D341Med (cell line): ENCODE measurements around the gene CLASP2.

Experiments
- DNase-seq: peaks from one replicate; pipeline ENCODE4 v3.0.0; 2012; ENCODE audit warnings: low spot score

Gene CLASP2

DNA sequence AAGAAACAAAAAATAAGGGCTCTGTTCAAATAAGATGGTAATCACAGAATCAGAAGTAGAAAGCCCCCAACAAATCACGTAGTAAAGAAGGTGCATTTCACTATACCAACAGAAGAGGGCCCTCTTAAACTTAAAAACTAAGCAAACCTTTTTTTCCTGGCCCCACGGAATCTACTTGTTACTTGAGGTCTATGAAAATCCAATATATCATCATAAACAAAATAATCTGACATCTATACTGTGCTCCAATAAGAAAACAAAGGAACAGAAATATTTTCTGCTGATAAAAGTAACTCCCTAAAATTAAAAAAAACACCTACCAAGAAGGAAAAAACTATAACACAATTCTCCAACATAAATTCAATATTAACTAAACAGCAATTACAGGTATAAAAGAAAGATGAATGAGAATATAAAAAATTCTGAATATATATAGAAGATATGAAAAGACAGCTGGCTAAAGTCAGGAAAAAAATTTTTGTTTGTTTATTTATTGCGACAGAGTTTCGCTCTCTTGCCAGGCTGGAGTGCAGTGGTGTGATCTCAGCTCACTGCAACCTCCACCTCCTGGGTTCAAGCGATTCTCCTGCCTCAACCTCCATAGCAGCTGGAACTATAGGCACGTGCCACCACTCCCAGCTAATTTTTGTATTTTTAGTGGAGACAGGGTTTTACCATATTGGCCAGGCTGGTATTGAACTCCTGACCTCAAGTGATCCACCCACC is 81.8 kb downstream of the CLASP2 start:
- DNase-seq, result peak; percentile 54

DNA sequence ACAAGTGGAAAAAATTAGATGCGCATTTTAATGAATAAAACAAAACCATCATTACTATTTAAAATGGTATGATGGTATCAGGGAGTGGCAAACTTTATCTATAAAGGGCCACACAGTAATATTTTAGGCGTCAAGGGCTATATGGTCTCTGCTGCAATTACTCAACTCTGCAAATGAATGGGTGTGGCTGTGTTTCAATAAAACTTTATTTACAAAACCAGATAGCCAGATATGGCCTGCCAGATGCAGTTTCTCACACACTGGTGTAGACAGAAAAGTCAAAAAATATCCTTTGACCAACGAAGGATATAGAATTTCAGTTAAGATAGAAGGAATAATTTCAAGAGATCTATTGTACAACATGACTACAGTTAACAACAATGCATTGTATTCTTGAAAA is 83.8 kb downstream of the CLASP2 start:
- no peak for DNase-seq

DNA sequence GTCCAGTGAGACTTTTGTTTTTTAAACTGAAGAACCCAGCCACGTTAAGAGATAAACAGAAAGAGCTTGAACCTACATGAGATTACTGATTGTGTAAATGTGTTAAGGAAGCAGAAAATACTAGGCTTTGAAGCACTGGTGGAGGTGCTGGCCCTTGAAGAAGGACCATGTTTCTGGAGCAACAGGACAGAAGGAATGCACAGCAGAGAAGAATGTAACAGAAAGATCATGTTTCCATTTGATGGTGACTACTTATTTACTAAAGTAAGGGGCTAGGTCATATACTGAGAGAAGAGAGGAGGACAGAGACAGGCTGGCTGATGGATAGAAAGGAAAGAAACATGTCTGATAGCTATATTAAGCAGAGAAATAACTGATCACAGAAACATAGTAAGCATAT is 88.8 kb downstream of the CLASP2 start:
- no peak for DNase-seq

DNA sequence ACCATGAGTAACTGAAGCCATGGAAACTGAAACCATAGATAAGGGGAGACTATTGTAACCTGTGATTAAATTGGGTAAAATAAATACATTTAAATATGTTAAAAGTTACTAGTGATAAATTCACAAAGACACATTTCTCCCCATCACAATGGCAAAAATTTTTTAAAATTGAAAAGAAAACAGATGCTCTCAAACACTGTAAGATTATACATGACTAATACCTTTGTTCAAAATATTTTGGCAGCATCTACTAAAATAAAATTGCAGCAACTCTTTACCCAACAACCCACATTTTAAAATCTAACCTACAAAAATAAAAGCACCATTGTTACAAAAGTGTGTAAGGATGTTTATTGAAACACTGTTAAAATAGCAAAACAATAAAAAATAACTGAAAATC is 93.3 kb downstream of the CLASP2 start:
- no peak for DNase-seq

DNA sequence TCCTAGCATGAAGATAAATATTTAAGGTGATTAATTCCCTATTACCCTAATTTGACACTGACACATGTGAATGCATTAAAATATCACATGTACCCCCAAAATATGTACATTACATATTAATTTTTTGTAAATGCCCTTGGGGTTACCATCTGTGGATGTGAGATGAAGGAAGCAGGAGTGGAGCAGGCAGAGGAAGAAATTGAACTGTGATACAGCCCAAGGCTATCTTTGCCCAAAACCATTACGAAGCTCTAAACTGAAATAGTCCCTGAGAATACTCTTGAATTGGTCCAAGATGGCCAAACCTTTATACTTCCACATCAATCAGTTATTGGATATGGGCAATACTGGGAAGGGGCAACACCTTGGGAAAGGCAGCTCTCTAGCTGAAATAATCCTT is 105.0 kb downstream of the CLASP2 start:
- no peak for DNase-seq

DNA sequence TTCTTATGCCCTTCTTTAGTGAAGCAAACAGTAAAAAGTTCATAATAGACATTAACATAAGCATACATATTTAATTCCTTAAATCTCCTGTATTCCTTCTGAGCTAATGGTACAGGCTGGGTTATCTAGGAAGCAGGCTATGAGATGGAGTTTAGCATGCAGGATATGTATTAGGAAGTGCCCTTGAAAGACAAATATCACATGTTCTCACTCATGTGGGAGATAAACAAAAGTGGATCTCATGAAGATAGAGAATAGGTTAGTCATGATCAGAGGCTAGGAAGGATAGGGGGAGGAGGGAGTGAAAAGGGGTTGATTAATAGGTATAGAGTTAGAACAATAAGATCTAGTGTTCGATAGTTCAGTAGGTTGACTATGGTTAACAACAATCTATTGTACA is 105.4 kb downstream of the CLASP2 start:
- no peak for DNase-seq

DNA sequence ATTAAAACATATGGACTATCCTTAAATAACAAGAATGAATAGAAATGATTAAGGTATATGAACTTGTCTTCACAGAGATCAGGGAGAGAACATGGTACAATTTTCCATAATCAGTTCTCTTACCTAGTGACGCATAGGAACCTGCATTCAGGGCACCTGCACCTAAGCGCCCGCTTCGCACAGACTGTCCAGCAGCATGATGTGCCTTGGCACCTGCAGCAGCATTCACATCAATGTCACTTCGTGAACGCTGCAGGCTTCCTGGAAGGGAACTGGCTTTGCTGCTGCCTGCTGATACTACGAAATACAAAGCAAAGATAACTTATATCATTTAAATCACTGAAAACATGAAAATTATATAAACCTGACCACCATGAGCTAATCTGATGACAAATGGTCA is 115.2 kb downstream of the CLASP2 start:
- DNase-seq, result no peak

DNA sequence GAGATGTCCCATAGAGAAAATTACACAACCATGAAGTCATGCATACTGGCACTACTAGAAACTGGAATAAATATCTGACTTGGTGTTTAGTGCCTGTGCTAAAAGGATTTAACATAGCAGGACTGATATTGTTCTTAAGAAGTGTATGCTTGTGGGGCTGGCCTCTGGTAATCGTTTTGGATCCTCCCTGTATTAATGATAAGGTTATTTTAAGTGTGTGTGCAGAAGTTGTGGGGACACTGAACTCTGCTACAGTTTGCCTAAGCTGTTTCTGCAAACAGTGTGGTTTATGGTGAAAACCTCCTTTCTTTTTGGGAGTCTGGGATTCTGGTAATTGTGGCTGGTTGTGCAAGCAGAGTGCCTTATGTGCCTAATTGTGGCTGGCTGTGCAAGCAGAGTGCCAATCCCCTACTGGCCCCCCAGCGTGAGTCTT is 120.8 kb downstream of the CLASP2 start:
- no peak for DNase-seq

DNA sequence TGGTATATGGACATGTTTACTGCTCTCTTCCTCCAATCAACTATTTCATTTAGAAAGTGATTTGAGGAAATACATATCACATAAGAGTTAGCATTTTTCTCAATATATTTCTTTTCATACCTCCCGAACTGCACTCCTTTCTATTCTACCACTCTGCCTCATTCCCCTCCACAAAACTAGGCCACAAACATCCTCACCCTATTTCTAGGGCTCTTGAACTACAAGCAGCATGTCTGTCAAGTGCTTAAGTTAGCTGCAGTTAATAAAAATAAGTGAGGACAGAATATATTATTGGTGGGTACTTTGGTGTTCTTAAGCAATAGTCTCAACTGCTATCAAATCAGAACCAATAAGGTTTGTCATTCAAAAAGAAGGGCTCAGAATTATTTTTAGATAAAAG is 125.1 kb downstream of the CLASP2 start:
- DNase-seq, result no peak

DNA sequence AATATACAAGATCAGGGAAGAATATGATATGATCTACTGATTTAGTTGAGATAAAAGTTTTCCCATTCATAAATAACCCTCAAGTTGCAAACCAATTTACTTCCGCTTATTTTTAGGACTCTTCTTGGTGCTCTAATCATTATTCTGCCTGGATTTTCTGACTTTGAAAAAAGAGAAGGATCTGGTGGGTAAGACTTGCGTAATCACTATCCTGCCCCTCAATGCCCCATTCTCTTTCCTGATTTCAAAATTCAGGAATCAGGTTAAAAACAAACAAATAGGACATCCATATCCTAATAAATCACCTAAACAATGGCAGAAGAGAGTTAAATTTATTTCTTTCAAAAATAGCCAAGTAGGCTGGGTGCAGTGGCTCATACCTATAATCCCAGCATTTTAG is 127.5 kb downstream of the CLASP2 start:
- DNase-seq, result no peak

DNA sequence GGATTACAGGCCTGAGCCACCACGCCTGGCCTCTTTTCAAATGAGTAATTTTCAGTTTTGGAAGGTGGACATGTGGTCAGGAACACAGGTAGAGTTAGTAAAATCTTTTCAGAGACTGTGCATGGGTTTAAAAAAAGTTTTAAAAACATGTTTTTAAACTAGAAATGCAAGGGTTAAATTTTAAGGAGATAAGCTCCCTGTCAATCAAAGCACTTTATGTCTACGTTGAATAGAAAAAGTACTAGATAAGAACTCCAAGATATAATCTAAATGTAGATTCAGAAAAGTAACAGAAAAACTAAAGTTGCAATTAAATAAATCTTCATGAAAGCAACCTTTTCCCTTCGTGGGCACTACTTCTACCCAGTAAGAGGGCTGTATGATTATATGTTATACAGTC is 131.7 kb downstream of the CLASP2 start:
- DNase-seq, result no peak

DNA sequence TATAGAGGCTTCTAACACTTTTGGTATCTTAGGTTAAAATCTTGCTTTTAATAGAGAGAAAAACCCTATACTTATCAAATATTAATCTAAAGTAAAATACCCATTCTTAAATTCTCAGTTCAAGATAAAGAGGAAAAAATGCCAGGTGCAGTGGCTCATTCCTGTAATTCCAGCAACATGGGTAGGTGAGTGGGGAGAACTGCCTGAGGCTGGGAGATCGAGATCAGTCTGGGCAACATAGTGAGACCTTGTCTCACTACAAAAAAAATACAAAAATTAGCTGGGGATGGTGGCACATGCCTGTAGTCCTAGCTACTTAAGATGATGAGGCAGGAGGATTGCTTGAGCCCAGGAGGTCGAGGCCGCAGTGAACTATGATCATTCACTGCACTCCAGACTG is 135.8 kb downstream of the CLASP2 start:
- DNase-seq, result no peak

DNA sequence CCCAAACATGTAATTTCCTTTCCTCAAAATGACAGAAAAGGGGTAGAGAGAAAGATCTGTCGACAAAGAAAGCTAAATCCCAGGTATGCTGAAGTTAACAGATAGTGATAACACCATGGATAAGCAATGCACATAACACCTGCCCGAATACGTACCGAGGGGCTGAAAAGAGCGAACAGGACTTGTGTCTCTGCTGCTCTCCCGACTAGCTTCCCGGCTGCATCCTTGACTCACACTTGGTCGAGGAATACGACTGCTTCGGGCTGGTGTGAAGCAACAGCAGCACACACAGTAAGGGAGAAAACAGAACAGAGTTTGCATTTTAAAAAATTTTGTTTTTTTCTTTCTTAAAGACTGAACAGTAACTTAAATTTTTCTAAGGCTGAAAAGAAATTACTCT is 136.4 kb downstream of the CLASP2 start:
- no peak for DNase-seq

DNA sequence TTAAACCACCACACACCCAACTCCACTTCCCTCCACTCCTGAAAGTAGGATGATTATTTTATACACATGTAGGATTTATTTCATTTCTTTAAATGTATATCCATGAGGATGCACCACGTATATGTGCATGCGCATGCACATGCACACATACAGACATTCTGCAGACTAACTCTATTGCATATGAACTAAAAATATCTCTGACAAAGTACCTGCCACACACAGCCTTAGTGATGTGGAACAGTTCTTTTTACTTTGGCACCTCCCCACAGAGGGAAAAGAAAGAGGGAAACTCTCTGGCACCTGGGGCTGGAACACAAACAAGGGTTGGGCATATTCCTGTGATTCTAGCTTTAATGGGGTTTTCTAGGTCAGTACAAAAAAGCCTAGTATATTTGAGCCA is 138.2 kb downstream of the CLASP2 start:
- no peak for DNase-seq

DNA sequence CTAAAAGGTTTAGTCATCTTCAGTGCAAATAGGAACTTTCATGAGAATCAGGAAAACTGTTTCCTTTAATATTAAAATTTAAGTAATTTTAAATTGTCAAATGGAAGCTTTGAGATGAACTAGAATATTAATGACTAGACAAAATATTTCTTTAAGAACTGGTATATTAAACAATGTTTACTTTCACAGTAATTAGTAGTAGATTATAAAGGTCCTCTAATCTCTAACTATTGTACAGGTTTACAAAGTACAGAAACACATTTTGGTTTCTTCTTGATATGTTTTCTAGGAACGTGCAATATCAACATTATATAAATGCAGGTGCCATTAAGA is 138.9 kb downstream of the CLASP2 start:
- DNase-seq, result no peak

DNA sequence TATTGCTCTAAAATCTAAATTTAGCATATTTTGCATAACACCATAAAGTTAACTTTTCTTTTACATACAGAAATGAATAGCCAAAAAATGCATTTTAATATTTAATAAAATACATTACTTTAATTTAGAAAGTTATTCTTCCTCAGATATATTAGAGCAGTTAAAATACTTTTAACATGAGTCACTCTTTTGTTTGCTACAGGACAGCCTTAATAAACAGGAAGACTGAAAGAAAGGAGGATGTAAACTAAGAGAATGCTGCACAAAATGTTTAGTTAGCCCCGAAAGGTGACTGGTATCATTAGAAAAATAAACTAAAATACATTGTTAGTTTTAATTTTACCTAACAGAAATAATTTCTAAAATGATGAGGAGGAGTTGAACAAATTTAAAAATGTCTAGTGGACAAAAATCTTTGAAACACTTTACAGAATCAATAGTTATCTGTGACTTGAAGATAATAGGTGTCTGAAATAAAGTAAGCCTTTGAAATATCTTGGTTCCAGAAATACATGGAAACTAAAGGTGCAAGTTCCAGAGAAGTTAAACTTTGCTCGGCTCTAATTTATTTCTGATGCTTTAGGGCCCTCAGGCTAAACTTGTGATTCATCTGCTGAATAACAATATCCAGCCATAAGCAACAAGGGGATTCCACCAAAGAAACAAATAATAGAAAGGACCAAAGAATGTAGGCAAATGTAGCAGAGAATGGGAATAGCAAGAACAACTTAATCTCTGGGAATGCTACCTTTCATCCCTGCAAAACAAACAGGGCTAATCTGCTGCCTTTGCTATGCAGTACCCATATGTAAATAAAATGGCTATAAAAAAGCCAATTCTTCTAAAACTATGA is 139.5 kb downstream of the CLASP2 start:
- DNase-seq, result no peak

DNA sequence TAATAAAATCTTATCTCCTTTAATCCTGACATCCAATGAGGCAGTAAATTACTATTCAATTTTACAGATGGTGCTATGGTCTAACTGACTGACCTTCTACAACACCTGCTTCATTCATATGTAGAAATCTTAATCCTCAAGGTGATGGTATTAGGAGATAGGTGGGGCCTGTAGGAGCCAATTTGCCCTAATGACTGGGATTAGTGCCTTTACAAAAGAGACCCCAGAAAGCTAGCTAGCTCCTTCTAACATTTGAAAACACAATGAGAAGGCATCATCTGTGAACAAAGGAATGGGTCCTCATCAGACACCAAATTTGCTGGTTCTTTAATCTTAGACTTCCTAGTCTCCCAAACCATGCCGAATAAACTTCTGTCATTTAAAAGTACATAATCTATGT is 140.5 kb downstream of the CLASP2 start:
- DNase-seq, result no peak

DNA sequence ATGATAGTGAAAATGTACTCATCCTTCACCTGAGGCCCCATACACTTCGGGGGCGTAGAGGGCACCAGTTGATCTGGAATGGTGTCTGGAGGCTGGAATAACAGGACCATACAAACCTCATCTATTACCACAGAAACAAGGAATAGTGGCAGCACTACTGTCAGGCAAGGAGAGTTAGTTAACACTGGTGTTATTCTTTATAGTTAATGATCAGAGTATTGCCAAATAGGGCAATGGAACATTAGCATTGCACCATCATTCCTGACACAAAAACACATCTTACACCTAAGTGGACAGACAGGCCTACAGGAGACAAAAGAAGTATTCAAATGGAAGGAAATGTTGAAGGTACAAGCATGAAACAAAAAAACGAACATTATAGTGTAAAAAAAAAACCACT is 140.9 kb downstream of the CLASP2 start:
- no peak for DNase-seq

DNA sequence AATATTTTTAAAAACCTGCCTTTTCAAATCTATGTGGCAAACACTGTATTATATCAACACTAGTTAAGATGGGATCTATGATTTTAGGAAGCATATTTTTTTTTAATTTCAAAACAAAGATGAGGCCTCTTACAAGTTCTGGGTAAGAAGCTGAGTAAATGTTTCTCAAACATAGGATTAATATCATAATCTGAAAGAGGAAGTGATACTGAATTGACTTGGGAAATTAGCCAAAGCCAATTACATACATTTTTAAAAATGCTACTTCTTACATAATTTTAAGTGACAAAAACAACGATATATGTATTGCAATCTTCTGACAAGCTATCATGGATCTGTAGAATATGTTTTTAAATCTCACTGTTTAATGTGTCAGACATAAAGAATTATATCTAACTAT is 142.7 kb downstream of the CLASP2 start:
- no peak for DNase-seq

DNA sequence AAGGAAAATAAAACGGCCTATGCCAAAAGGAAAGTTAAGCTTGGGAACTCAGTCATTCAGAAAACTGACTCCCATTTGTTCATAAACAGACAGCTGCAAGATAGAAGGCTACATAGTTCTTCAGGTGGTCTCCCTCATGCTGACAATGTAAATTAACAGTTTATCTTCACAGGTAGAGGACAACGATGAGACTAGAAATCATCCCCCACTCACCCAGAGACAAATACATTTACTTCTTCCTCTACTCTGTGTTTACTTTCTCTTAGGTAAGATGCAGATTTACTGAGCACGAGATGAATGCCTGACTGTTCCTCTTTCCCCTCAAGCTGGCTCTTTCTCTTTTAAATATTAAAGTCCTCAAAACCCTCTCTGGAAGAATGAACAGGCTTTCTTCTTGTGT is 160.2 kb downstream of the CLASP2 start:
- no peak for DNase-seq

DNA sequence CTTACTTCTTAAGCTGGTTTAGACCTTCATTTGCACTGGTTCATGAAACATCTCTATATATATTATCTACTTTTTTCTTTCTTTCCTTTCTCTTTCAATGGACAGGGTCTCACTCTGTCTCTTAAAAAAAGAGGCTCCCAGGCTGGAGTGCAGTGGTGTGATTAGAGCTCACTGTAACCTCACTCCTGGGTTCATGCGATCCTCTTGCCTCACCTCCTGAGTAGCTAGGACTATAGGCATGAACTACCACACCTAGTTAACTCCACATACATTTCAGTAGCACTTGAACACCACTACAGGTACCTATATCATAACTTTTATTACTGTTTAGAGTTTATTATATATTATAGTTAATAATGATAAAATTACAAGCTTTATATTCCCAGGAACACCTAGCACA is 160.8 kb downstream of the CLASP2 start:
- DNase-seq, result no peak

DNA sequence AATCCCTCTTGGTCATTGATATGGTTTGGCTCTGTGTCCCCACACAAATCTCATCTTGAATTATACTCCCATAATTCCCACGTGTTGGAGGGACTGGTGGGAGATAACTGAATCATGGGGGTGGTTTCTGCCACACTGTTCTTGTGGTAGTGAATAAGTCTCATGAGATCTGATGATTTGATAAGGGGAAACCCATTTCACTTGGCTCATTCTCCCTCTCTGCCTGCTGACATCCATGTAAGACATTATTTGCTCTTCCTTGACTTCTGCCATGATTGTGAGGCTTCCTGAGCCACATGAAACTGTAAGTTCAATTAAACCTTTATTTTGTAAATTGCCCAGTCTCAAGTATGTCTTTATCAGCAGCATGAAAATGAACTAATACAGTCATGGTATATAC is 171.0 kb downstream of the CLASP2 start:
- no peak for DNase-seq

DNA sequence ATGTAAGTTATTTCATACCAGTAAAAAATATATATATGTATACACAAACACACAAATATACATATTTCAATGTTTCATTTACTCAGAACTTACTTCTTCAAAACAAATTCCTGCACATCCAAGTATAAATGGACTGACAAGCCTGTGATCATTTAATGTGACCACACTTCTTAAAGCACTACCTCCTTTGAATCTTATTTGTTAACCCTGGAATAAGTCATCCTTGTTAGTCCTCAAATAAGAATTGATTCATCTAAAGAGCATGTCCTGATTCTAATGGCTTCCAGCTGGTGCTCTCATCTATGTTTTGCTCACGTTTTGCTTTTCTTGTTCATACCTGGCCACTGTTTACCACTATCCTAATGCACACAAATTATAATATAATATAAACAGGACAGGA is 173.9 kb downstream of the CLASP2 start:
- DNase-seq, result no peak

DNA sequence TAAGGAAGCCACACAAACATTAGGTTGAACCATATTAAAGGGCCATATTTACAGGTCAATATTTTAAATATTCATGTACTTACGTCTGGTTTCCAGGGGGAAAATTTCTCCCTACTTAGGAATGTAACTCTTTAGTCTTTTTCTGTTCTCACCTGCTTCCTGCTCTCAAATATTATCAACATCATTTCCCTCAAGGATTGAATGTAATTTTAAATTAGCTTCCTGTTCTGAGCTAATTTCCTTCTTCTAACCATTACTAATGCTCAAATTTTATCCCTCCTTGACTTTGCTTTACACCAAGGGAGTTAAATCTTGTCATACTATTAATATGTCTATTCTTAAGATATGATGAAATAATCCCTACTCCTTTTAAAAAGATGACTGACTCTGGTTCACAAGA is 174.5 kb downstream of the CLASP2 start:
- no peak for DNase-seq
